ENCODE results near the gene C22orf15. TPM values are rescaled to one million over a fixed set of nuclear protein-coding genes. Genes with fewer than 3 reads are reported as not detected.

Gene C22orf15
- polyA plus RNA-seq, 6 donors from 2014 or later: 0.13 to 4.9 (median 1.0) TPM; not detected in 2

- H3K4me1 Mint-ChIP-seq: peaks cover 14 to 24% (median 21%) of the 10 kb centered on the region in 3 donors
- DNase-seq (no peak), ATAC-seq (ENCODE audit: low read depth in 2 of 2) (no peak)
- H3K4me3 Mint-ChIP-seq: no peak overlapping the region
- no peaks in the 10 kb centered on the region for H3K27me3 Mint-ChIP-seq
- peaks cover 0 to 7% of the 10 kb centered on the region in 2 donors for H3K36me3 Mint-ChIP-seq
- no peaks in the 10 kb centered on the region for H3K9me3 Mint-ChIP-seq
- no peak overlapping the region for H3K27ac Mint-ChIP-seq
These were observed 17.5 kb downstream of the C22orf15 start for GRCh38 chr22:23780146-23780748.

GRCh38 chr22:23781065-23781464 is 18.3 kb downstream of the C22orf15 start:
- Mint-ChIP-seq H3K36me3 (peaks cover 0 to 7% of the 10 kb centered on the region in 2 donors), H3K27ac (no peak overlapping the region), H3K4me3 (peak overlapping the region in 1 of 8 donors; percentile 60), H3K4me1 (peaks cover 8 to 16% (median 13%) of the 10 kb centered on the region in 3 donors), H3K27me3 (no peaks in the 10 kb centered on the region), H3K9me3 (no peaks in the 10 kb centered on the region)
- DNase-seq (no peak), ATAC-seq (ENCODE audit: low read depth in 2 of 2) (no peak)

GRCh38 chr22:23781511-23782183 is 18.9 kb downstream of the C22orf15 start:
- DNase-seq: no peak
- peak overlapping the region in 1 of 6 donors; percentile 57 for H3K27ac Mint-ChIP-seq
- peaks cover 9 to 18% (median 15%) of the 10 kb centered on the region in 3 donors for H3K4me1 Mint-ChIP-seq
- peaks cover 0 to 7% of the 10 kb centered on the region in 2 donors for H3K36me3 Mint-ChIP-seq
- no peak overlapping the region for H3K4me3 Mint-ChIP-seq
- H3K27me3 Mint-ChIP-seq: no peaks in the 10 kb centered on the region
- ATAC-seq (ENCODE audit: low read depth in 2 of 2): no peak
- no peaks in the 10 kb centered on the region for H3K9me3 Mint-ChIP-seq

- DNase-seq (no peak), ATAC-seq (ENCODE audit: low read depth in 2 of 2) (no peak)
- Mint-ChIP-seq H3K4me3 (no peak overlapping the region), H3K27ac (no peak overlapping the region), H3K36me3 (peaks cover 0 to 7% of the 10 kb centered on the region in 2 donors), H3K9me3 (no peaks in the 10 kb centered on the region), H3K27me3 (no peaks in the 10 kb centered on the region), H3K4me1 (peaks cover 10 to 19% (median 17%) of the 10 kb centered on the region in 3 donors)
These were observed 19.5 kb downstream of the C22orf15 start for GRCh38 chr22:23782252-23782651.

GRCh38 chr22:23782703-23783102 is 19.9 kb downstream of the C22orf15 start:
- Mint-ChIP-seq H3K27me3 (no peaks in the 10 kb centered on the region), H3K4me1 (peaks cover 10 to 23% (median 17%) of the 10 kb centered on the region in 3 donors), H3K4me3 (no peak overlapping the region), H3K27ac (no peak overlapping the region), H3K36me3 (peaks cover 0 to 7% of the 10 kb centered on the region in 2 donors), H3K9me3 (no peaks in the 10 kb centered on the region)
- no peak for DNase-seq
- no peak for ATAC-seq (ENCODE audit: low read depth in 2 of 2)

GRCh38 chr22:23783265-23784150 is 20.7 kb downstream of the C22orf15 start:
- Mint-ChIP-seq H3K36me3 (peaks cover 0 to 7% of the 10 kb centered on the region in 2 donors), H3K27ac (peak overlapping the region in 1 of 6 donors; percentile 59), H3K27me3 (no peaks in the 10 kb centered on the region), H3K9me3 (no peaks in the 10 kb centered on the region), H3K4me3 (no peak overlapping the region), H3K4me1 (peaks cover 10 to 29% (median 17%) of the 10 kb centered on the region in 3 donors)
- no peak for ATAC-seq (ENCODE audit: low read depth in 2 of 2)
- DNase-seq: no peak

- Mint-ChIP-seq H3K9me3 (no peaks in the 10 kb centered on the region), H3K27ac (peak overlapping the region in 4 of 6 donors; percentile 7 to 71 (median 34)), H3K4me1 (peaks cover 12 to 36% (median 17%) of the 10 kb centered on the region in 3 donors), H3K4me3 (peak overlapping the region in 3 of 8 donors; percentile 26 to 71 (median 42)), H3K27me3 (no peaks in the 10 kb centered on the region), H3K36me3 (peaks cover under 1 to 7% of the 10 kb centered on the region in 2 donors)
- no peak for ATAC-seq (ENCODE audit: low read depth in 2 of 2)
- DNase-seq: no peak
These were observed 21.5 kb downstream of the C22orf15 start for GRCh38 chr22:23784215-23784732.

GRCh38 chr22:23786261-23786710 is 23.5 kb downstream of the C22orf15 start:
- Mint-ChIP-seq H3K36me3 (peaks cover 0 to 4% of the 10 kb centered on the region in 2 donors), H3K4me3 (peak overlapping the region; percentile 83 to 96 (median 93)), H3K27me3 (no peaks in the 10 kb centered on the region), H3K4me1 (peaks cover 17 to 50% (median 20%) of the 10 kb centered on the region in 3 donors), H3K9me3 (no peaks in the 10 kb centered on the region), H3K27ac (peak overlapping the region; percentile 64 to 96 (median 89))
- no peak for DNase-seq
- ATAC-seq (ENCODE audit: low read depth in 2 of 2): no peak

- Mint-ChIP-seq H3K36me3 (peaks cover 0 to 4% of the 10 kb centered on the region in 2 donors), H3K9me3 (no peaks in the 10 kb centered on the region), H3K27ac (peak within 1 kb of the TSS; percentile 85 to 98 (median 94)), H3K4me3 (peak within 1 kb of the TSS; percentile 83 to 96 (median 93)), H3K27me3 (no peaks in the 10 kb centered on the region), H3K4me1 (peaks cover 18 to 52% (median 20%) of the 10 kb centered on the region in 3 donors)
- ATAC-seq (ENCODE audit: low read depth in 2 of 2) (peak; percentile 75 to 78), DNase-seq (peak; percentile 87)
These were observed 24.2 kb downstream of the C22orf15 start, which contains the start of gene SMARCB1 for GRCh38 chr22:23786752-23787599. TSS of gene SMARCB1 (plus strand) at chr22:23786966. CDS start at chr22:23787170, 204 bp downstream.

- peak overlapping the region; percentile 83 to 96 (median 93) for H3K4me3 Mint-ChIP-seq
- ATAC-seq (ENCODE audit: low read depth in 2 of 2) (no peak), DNase-seq (no peak)
- no peaks in the 10 kb centered on the region for H3K9me3 Mint-ChIP-seq
- peaks cover 20 to 52% (median 21%) of the 10 kb centered on the region in 3 donors for H3K4me1 Mint-ChIP-seq
- H3K27ac Mint-ChIP-seq: peak overlapping the region; percentile 85 to 98 (median 94)
- peaks cover 3 to 4% of the 10 kb centered on the region in 2 donors for H3K36me3 Mint-ChIP-seq
- no peaks in the 10 kb centered on the region for H3K27me3 Mint-ChIP-seq
These were observed 24.8 kb downstream of the C22orf15 start for GRCh38 chr22:23787600-23787896.

- Mint-ChIP-seq H3K27ac (peak overlapping the region in 5 of 6 donors; percentile 85 to 98 (median 95)), H3K9me3 (no peaks in the 10 kb centered on the region), H3K4me1 (peaks cover 20 to 52% (median 24%) of the 10 kb centered on the region in 3 donors), H3K36me3 (peaks cover 6% of the 10 kb centered on the region in 2 donors), H3K4me3 (peak overlapping the region; percentile 83 to 96 (median 93)), H3K27me3 (no peaks in the 10 kb centered on the region)
- DNase-seq (no peak), ATAC-seq (ENCODE audit: low read depth in 2 of 2) (no peak)
These were observed 25.1 kb downstream of the C22orf15 start for GRCh38 chr22:23787910-23788309.

GRCh38 chr22:23789121-23789520 is 26.3 kb downstream of the C22orf15 start:
- DNase-seq (no peak), ATAC-seq (ENCODE audit: low read depth in 2 of 2) (no peak)
- H3K4me3 Mint-ChIP-seq: peak overlapping the region; percentile 19 to 95 (median 66)
- H3K36me3 Mint-ChIP-seq: peaks cover 12% of the 10 kb centered on the region in 2 donors
- H3K9me3 Mint-ChIP-seq: no peaks in the 10 kb centered on the region
- peaks cover 19 to 50% (median 29%) of the 10 kb centered on the region in 3 donors for H3K4me1 Mint-ChIP-seq
- no peaks in the 10 kb centered on the region for H3K27me3 Mint-ChIP-seq
- peak overlapping the region in 2 of 6 donors; percentile 38 to 69 for H3K27ac Mint-ChIP-seq
